ENCODE measurements around the gene WNT4.

WNT4 gene

GRCh38 chr1:22127248-22127647 is 15.6 kb downstream of the WNT4 start:
- TF ChIP-seq CTCF (IDR thresholded peaks at IDR 0.05; ENCODE audit: extremely low read depth, insufficient read depth, missing control alignments): no peak
- in situ Hi-C loops (cut with MboI; ENCODE audit: low pct_unique_long_range_greater_than_20kb, low sequenced_read_pairs, unreplicated experiment): loop anchor here (25.0 kb wide), 1 partner anchor 510 kb away; the partner anchor contains the start of genes C1QA and C1QC
- no peak for DNase-seq (ENCODE audit: low spot score)

- no peak for TF ChIP-seq CTCF (IDR thresholded peaks at IDR 0.05; ENCODE audit: extremely low read depth, insufficient read depth, missing control alignments)
- no peak for DNase-seq (ENCODE audit: low spot score)
- in situ Hi-C loops (cut with MboI; ENCODE audit: low pct_unique_long_range_greater_than_20kb, low sequenced_read_pairs, unreplicated experiment): loop anchor here (25.0 kb wide), 1 partner anchor 511 kb away; the partner anchor contains the start of genes C1QA and C1QC
Observed at GRCh38 chr1:22126531-22126930, 16.4 kb downstream of the WNT4 start.

- TF ChIP-seq CTCF (IDR thresholded peaks at IDR 0.05; ENCODE audit: extremely low read depth, insufficient read depth, missing control alignments): no peak
- in situ Hi-C loops (cut with MboI; ENCODE audit: low pct_unique_long_range_greater_than_20kb, low sequenced_read_pairs, unreplicated experiment): loop anchor here (25.0 kb wide), 2 partner anchors 288 to 513 kb away; partner anchors contain the start of genes C1QA and C1QC
- DNase-seq (ENCODE audit: low spot score): no peak
Observed at GRCh38 chr1:22124592-22125229, 18.2 kb downstream of the WNT4 start.

- no peak for DNase-seq (ENCODE audit: low spot score)
- in situ Hi-C loops (cut with MboI; ENCODE audit: low pct_unique_long_range_greater_than_20kb, low sequenced_read_pairs, unreplicated experiment): loop anchor here (25.0 kb wide), 1 partner anchor 288 kb away; no protein-coding TSS in a partner anchor
- no peak for TF ChIP-seq CTCF (IDR thresholded peaks at IDR 0.05; ENCODE audit: extremely low read depth, insufficient read depth, missing control alignments)
Observed at GRCh38 chr1:22123901-22124404, 18.9 kb downstream of the WNT4 start.

GRCh38 chr1:22123071-22123390 is 19.9 kb downstream of the WNT4 start:
- in situ Hi-C loops (cut with MboI; ENCODE audit: low pct_unique_long_range_greater_than_20kb, low sequenced_read_pairs, unreplicated experiment): loop anchor here (25.0 kb wide), 1 partner anchor 289 kb away; no protein-coding TSS in a partner anchor
- TF ChIP-seq CTCF (IDR thresholded peaks at IDR 0.05; ENCODE audit: extremely low read depth, insufficient read depth, missing control alignments): no peak
- DNase-seq (ENCODE audit: low spot score): no peak

- no peak for TF ChIP-seq CTCF (IDR thresholded peaks at IDR 0.05; ENCODE audit: extremely low read depth, insufficient read depth, missing control alignments)
- no peak for DNase-seq (ENCODE audit: low spot score)
- in situ Hi-C loops (cut with MboI; ENCODE audit: low pct_unique_long_range_greater_than_20kb, low sequenced_read_pairs, unreplicated experiment): loop anchor here (25.0 kb wide), 1 partner anchor 290 kb away; no protein-coding TSS in a partner anchor
Observed at GRCh38 chr1:22122273-22123070, 20.4 kb downstream of the WNT4 start.
